Smooth muscle cell (in vitro differentiated cells): ENCODE measurements around the gene LHX4. TPM values are rescaled to one million over a fixed set of nuclear protein-coding genes. Genes with fewer than 3 reads are reported as not detected.

ENCODE experiments used
- DNase-seq: peaks from one replicate; lab custom pipeline; 2025; ENCODE audit not compliant: unreplicated experiment; lab: John Stamatoyannopoulos, UW
- H2AFZ ChIP-seq: fragments of 200-600 bp; sonication (generic); 2 replicates; pipeline ENCODE4 v1.6.0; 2016; ENCODE audit warnings: antibody characterized with exemption, low read depth, mild to moderate bottlenecking
- H3F3A ChIP-seq: fragments of 200-600 bp; sonication (generic); 2 replicates; pipeline ENCODE4 v1.6.0; 2017; ENCODE audit warnings: antibody characterized with exemption, low read depth
- H3K27ac ChIP-seq: fragments of 200-600 bp; sonication (generic); 2 replicates; pipeline ENCODE4 v1.5.1; 2016; ENCODE audit warnings: low read depth, mild to moderate bottlenecking
- H3K27me3 ChIP-seq: fragments of 200-600 bp; sonication (generic); 2 replicates; pipeline ENCODE4 v1.6.1; 2016; ENCODE audit warnings: low read depth, mild to moderate bottlenecking
- H3K36me3 ChIP-seq: fragments of 200-600 bp; sonication (generic); 2 replicates; pipeline ENCODE4 v1.5.1; 2016; ENCODE audit warnings: low read depth
- H3K4me1 ChIP-seq: fragments of 200-600 bp; sonication (generic); 2 replicates; pipeline ENCODE4 v1.5.1; 2016; ENCODE audit warnings: low read depth
- H3K4me2 ChIP-seq: fragments of 200-600 bp; sonication (generic); 2 replicates; pipeline ENCODE4 v1.6.0; 2016; ENCODE audit warnings: mild to moderate bottlenecking
- H3K4me3 ChIP-seq: fragments of 200-600 bp; sonication (generic); 2 replicates; pipeline ENCODE4 v1.5.1; 2016; ENCODE audit warnings: mild to moderate bottlenecking
- H3K79me2 ChIP-seq: fragments of 200-600 bp; sonication (generic); 2 replicates; pipeline ENCODE4 v1.6.0; 2016; ENCODE audit warnings: low read depth, mild to moderate bottlenecking
- H3K9ac ChIP-seq: fragments of 200-600 bp; sonication (generic); 2 replicates; pipeline ENCODE4 v1.6.0; 2016; ENCODE audit warnings: low read depth
- H3K9me3 ChIP-seq: fragments of 200-600 bp; sonication (generic); replicated peaks from 2 replicates; pipeline ENCODE4 v1.5.1; 2016; ENCODE audit warnings: low read depth
- H4K20me1 ChIP-seq: fragments of 200-600 bp; sonication (generic); 2 replicates; pipeline ENCODE4 v1.6.0; 2016; ENCODE audit warnings: low read depth
- WGBS: methylation state at CpG from one replicate; pipeline ENCODE4 v1.1.7; 2016; ENCODE audit warnings: low lambda C conversion rate; 5-methylcytosine and 5-hydroxymethylcytosine counted together
- polyA plus RNA-seq: library from polyadenylated mRNA; unstranded; fragments of >200 nt; fragmentation: Nextera tagmentation; extraction: Ambion mirVana; gene quantifications from 2 replicates; pipeline ENCODE4 v1.2.1, GENCODE V29; 2016
- total RNA-seq: library from RNA; depleted of rRNA; stranded (reverse); fragments of >200 nt; gene quantifications from 2 replicates; pipeline ENCODE4 v1.2.3, GENCODE V29; 2014
- TF ChIP-seq, protein P1 (sequence below): fragments of 200-600 bp; sonication (generic); IDR thresholded peaks from 2 replicates; pipeline ENCODE4 v1.5.1; 2017; ENCODE audit warnings: borderline replicate concordance, mild to moderate bottlenecking, antibody characterized with exemption; ENCODE audit not compliant: insufficient read depth, poor library complexity, severe bottlenecking

LHX4 gene
- total and polyA plus RNA-seq, 2 experiments from 2014 or later: not detected

DNA sequence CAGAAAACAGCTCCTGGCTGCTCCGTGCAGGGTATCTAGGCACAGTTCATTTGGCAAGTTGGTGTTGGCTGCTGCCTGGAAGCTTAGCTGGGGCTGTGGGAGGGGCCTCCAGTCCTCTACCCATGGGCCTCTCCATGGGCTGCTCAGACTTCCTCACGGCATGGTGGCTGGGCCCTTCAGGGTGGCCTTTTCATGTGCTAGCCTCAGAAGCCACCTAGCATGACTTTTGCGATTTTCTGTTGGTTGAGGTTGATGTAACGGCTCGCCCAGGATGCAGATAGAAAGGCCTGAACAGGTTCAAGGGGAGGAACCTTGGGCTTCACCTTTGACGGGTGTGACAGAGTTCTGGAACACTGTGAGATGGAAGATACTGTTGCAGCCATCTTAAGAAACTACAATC is 25.8 kb upstream of the LHX4 start:
- H3K9ac ChIP-seq: no peak overlapping the region
- 86% methylated on average over 6 of the region's 6 CpGs for WGBS
- no peaks in the 10 kb centered on the region for H3K36me3 ChIP-seq
- H3K79me2 ChIP-seq: no peaks in the 10 kb centered on the region
- H4K20me1 ChIP-seq: no peaks in the 10 kb centered on the region
- H3K4me3 ChIP-seq: no peak overlapping the region
- no peak for DNase-seq
- no peaks in the 10 kb centered on the region for H3F3A ChIP-seq
- no peak overlapping the region for H3K4me2 ChIP-seq
- H3K4me1 ChIP-seq: no peaks in the 10 kb centered on the region
- no peaks in the 10 kb centered on the region for H3K9me3 ChIP-seq
- H3K27me3 ChIP-seq: no peaks in the 10 kb centered on the region
- TF ChIP-seq, protein P1, sequence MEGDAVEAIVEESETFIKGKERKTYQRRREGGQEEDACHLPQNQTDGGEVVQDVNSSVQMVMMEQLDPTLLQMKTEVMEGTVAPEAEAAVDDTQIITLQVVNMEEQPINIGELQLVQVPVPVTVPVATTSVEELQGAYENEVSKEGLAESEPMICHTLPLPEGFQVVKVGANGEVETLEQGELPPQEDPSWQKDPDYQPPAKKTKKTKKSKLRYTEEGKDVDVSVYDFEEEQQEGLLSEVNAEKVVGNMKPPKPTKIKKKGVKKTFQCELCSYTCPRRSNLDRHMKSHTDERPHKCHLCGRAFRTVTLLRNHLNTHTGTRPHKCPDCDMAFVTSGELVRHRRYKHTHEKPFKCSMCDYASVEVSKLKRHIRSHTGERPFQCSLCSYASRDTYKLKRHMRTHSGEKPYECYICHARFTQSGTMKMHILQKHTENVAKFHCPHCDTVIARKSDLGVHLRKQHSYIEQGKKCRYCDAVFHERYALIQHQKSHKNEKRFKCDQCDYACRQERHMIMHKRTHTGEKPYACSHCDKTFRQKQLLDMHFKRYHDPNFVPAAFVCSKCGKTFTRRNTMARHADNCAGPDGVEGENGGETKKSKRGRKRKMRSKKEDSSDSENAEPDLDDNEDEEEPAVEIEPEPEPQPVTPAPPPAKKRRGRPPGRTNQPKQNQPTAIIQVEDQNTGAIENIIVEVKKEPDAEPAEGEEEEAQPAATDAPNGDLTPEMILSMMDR: no peak
- H2AFZ ChIP-seq: no peak overlapping the region
- no peak overlapping the region for H3K27ac ChIP-seq

DNA sequence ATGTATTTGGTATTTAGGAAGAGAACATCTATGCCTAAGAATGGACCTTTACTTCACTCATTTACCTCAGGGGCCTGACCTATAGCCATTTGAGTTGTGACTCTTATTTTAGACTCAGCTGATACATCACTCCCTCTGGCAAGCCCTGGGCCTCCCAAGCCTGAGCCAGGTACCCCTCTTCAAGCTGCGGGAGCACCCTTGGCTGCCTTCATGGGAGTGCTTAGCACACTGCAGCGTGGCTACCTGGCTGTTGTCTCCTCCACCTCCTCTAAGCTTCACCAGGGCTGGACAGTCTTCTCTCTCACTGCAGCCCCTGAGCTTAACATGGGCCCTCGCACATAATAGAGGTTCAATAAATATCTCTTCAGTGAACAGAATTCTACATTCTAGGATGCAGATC is 23.5 kb upstream of the LHX4 start:
- Histone ChIP-seq H3K27ac (no peak overlapping the region), H4K20me1 (no peaks in the 10 kb centered on the region), H2AFZ (no peak overlapping the region), H3K9ac (no peak overlapping the region), H3F3A (no peaks in the 10 kb centered on the region), H3K4me2 (no peak overlapping the region), H3K27me3 (no peaks in the 10 kb centered on the region), H3K36me3 (no peaks in the 10 kb centered on the region), H3K4me3 (no peak overlapping the region), H3K9me3 (no peaks in the 10 kb centered on the region), H3K4me1 (no peaks in the 10 kb centered on the region), H3K79me2 (no peaks in the 10 kb centered on the region)
- 93% methylated on average over 3 of the region's 3 CpGs for WGBS
- no peak for DNase-seq
- TF ChIP-seq, protein P1: no peak

DNA sequence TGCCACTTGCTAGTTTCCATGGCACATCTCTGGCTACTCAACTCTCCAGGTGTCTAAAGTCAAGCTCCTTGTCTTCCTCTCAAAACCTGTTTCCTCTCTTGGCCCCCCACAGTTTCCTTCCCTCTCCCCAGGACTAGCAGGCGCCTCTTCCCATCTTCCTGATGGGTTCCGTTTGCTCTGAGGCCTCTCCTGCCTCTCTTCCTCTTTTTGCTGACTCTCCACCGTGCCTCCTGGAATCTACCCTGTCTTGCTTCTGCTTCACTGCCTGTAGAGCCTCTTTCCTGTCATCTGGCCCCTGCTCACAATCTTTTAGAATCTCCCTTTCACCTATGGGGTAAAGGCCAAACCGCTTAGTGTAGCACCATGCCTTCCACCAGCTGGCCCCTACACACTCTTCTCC is 21.8 kb upstream of the LHX4 start:
- H2AFZ ChIP-seq: no peak overlapping the region
- H3K36me3 ChIP-seq: no peaks in the 10 kb centered on the region
- no peaks in the 10 kb centered on the region for H3F3A ChIP-seq
- 77% methylated on average over 4 of the region's 4 CpGs for WGBS
- H4K20me1 ChIP-seq: no peaks in the 10 kb centered on the region
- H3K4me3 ChIP-seq: no peak overlapping the region
- no peaks in the 10 kb centered on the region for H3K27me3 ChIP-seq
- no peak overlapping the region for H3K4me2 ChIP-seq
- no peaks in the 10 kb centered on the region for H3K4me1 ChIP-seq
- no peak overlapping the region for H3K27ac ChIP-seq
- TF ChIP-seq, protein P1: no peak
- no peak overlapping the region for H3K9ac ChIP-seq
- no peak for DNase-seq
- H3K9me3 ChIP-seq: no peaks in the 10 kb centered on the region
- no peaks in the 10 kb centered on the region for H3K79me2 ChIP-seq

DNA sequence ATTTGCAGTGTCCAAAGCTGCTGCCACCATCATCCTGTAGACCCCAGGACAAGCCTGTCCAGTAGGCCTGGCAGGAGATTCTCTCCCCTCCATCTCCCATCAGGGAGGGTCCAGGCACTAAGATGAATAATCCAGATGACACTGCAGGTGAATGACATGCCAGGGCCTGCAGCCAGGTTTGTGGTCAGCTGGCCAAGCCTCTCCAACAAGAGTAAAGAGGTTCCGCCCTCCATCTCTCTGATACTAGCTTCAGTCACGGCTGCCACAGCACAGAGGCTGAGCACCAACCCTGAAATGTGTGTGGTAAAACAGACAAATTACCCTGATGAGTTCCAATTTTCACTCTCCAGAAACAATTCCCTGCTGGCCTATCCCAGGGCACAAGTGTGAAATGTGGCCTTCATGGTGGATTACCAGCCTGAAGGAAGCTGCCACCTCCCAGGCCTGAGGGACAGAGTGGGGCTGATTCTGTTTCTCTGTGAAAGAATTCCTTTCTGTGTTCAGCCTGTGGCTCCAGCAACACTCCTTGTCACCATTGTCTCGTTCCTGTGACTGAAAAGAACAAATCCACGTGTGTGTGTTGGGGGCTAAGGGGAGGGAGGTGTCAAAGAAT is 19.9 kb upstream of the LHX4 start:
- H3F3A ChIP-seq: no peaks in the 10 kb centered on the region

More for the DNA sequence above, 19.9 kb upstream of the LHX4 start:
- no peaks in the 10 kb centered on the region for H3K9me3 ChIP-seq
- no peak overlapping the region for H2AFZ ChIP-seq
- TF ChIP-seq, protein P1: no peak
- DNase-seq: no peak
- H3K27ac ChIP-seq: no peak overlapping the region
- H3K9ac ChIP-seq: no peak overlapping the region
- no peaks in the 10 kb centered on the region for H4K20me1 ChIP-seq
- no peaks in the 10 kb centered on the region for H3K27me3 ChIP-seq
- no peaks in the 10 kb centered on the region for H3K36me3 ChIP-seq
- H3K79me2 ChIP-seq: no peaks in the 10 kb centered on the region
- no peaks in the 10 kb centered on the region for H3K4me1 ChIP-seq
- no peak overlapping the region for H3K4me2 ChIP-seq
- WGBS: 78% methylated on average over 4 of the region's 4 CpGs
- no peak overlapping the region for H3K4me3 ChIP-seq
